KMS-11 (cell line): Measurements from ENCODE around the gene DCP2.

ENCODE experiments used
- H2AFZ ChIP-seq: fragments of 200-600 bp; sonication (generic); 2 replicates; pipeline ENCODE4 v1.6.1; 2016; ENCODE audit warnings: antibody characterized with exemption, mixed run types, low read depth
- H3K27ac ChIP-seq: fragments of 200-600 bp; sonication (generic); 2 replicates; pipeline ENCODE4 v1.6.1; 2016; ENCODE audit warnings: mild to moderate bottlenecking, mixed run types
- H3K27me3 ChIP-seq: fragments of 200-600 bp; sonication (generic); 2 replicates; pipeline ENCODE4 v1.6.1; 2017; ENCODE audit warnings: mild to moderate bottlenecking, low read depth, mixed run types, moderate library complexity; ENCODE audit not compliant: insufficient read depth
- H3K36me3 ChIP-seq: fragments of 200-600 bp; sonication (generic); 2 replicates; pipeline ENCODE4 v1.6.1; 2017; ENCODE audit warnings: mild to moderate bottlenecking, mixed run types; ENCODE audit not compliant: insufficient read depth
- H3K4me1 ChIP-seq: fragments of 200-600 bp; sonication (generic); 2 replicates; pipeline ENCODE4 v1.6.1; 2016; ENCODE audit warnings: mild to moderate bottlenecking, low read depth, mixed run types; ENCODE audit not compliant: poor library complexity, severe bottlenecking
- H3K4me2 ChIP-seq: fragments of 200-600 bp; sonication (generic); 2 replicates; pipeline ENCODE4 v1.7.0; 2016; ENCODE audit warnings: mild to moderate bottlenecking, mixed run types
- H3K4me3 ChIP-seq: fragments of 200-600 bp; sonication (generic); IDR thresholded peaks from 2 replicates; pipeline ENCODE4 v1.6.1; 2017; ENCODE audit warnings: low read depth, low read length, mixed read lengths; ENCODE audit not compliant: insufficient read depth
- H3K79me2 ChIP-seq: fragments of 200-600 bp; sonication (generic); 2 replicates; pipeline ENCODE4 v1.6.1; 2016; ENCODE audit warnings: low read depth, mixed run types; ENCODE audit not compliant: insufficient read depth
- H3K9ac ChIP-seq: fragments of 200-600 bp; sonication (generic); 2 replicates; pipeline ENCODE4 v1.6.1; 2016; ENCODE audit warnings: mild to moderate bottlenecking, mixed run types
- H4K20me1 ChIP-seq: fragments of 200-600 bp; sonication (generic); 2 replicates; pipeline ENCODE4 v1.6.1; 2016; ENCODE audit warnings: mild to moderate bottlenecking, mixed run types; ENCODE audit not compliant: insufficient read depth
- CTCF ChIP-seq: fragments of 200-600 bp; sonication (generic); conservative IDR thresholded peaks from 2 replicates; pipeline ENCODE4 v1.6.1; 2017; ENCODE audit warnings: low read depth, mild to moderate bottlenecking, antibody characterized with exemption, low read length, moderate library complexity, mixed read lengths

DCP2 gene

GRCh38 chr5:112979723-112980122, 3.1 kb downstream of the DCP2 start:
- no peaks in the 10 kb centered on the region for H4K20me1 ChIP-seq
- no peak overlapping the region for H3K27ac ChIP-seq
- H3K4me2 ChIP-seq, result no peak overlapping the region
- no peak overlapping the region for H3K4me3 ChIP-seq
- H3K79me2 ChIP-seq, result peaks cover 66% of the 10 kb centered on the region
- no peaks in the 10 kb centered on the region for H3K27me3 ChIP-seq
- H3K9ac ChIP-seq, result no peak overlapping the region
- H3K36me3 ChIP-seq, result no peaks in the 10 kb centered on the region
- TF ChIP-seq CTCF, result no peak
- no peak overlapping the region for H2AFZ ChIP-seq
- H3K4me1 ChIP-seq, result peaks cover 21% of the 10 kb centered on the region

DNA sequence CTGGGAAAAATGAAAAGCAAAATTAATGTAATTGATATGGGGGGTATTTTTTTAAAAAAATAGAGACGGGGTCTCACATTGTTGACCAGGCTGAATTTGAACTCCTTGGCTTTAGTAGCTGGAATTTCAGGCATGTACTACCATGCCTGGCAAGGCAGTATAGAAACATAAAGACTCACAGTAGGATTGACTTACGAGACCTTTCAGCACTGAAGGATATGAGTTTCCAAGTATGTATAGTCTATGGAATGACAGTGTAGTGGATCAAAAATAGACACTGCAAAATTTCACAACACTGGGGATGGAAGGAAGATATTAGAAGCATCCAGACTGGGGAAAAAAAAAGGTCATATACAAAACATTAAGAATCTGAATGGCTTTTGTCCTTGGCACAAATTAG, 6.8 kb downstream of the DCP2 start:
- Histone ChIP-seq H2AFZ (no peak overlapping the region), H3K4me3 (no peak overlapping the region), H3K79me2 (peaks cover 60% of the 10 kb centered on the region; the same call in 1 of the 2 replicates), H3K4me1 (peaks cover 13% of the 10 kb centered on the region), H3K27ac (no peak overlapping the region), H4K20me1 (no peaks in the 10 kb centered on the region), H3K36me3 (no peaks in the 10 kb centered on the region), H3K9ac (no peak overlapping the region), H3K4me2 (no peak overlapping the region), H3K27me3 (no peaks in the 10 kb centered on the region)
- no peak for TF ChIP-seq CTCF

GRCh38 chr5:112986224-112986623, 9.6 kb downstream of the DCP2 start:
- H3K4me1 ChIP-seq, result no peaks in the 10 kb centered on the region
- no peak for TF ChIP-seq CTCF
- no peak overlapping the region for H3K4me3 ChIP-seq
- no peaks in the 10 kb centered on the region for H4K20me1 ChIP-seq
- H2AFZ ChIP-seq, result no peak overlapping the region
- H3K4me2 ChIP-seq, result no peak overlapping the region
- no peaks in the 10 kb centered on the region for H3K36me3 ChIP-seq
- no peak overlapping the region for H3K9ac ChIP-seq
- H3K27me3 ChIP-seq, result no peaks in the 10 kb centered on the region
- H3K79me2 ChIP-seq, result peaks cover 31% of the 10 kb centered on the region; the same call in 1 of the 2 replicates
- H3K27ac ChIP-seq, result no peak overlapping the region

GRCh38 chr5:112995764-112996618, 19.4 kb downstream of the DCP2 start:
- no peak overlapping the region for H3K27ac ChIP-seq
- peak; percentile 94 for TF ChIP-seq CTCF
- H4K20me1 ChIP-seq, result no peaks in the 10 kb centered on the region
- H3K4me3 ChIP-seq, result no peak overlapping the region
- H3K79me2 ChIP-seq, result no peaks in the 10 kb centered on the region
- peaks cover 14% of the 10 kb centered on the region for H3K4me1 ChIP-seq
- no peak overlapping the region for H3K9ac ChIP-seq
- no peak overlapping the region for H2AFZ ChIP-seq
- no peaks in the 10 kb centered on the region for H3K36me3 ChIP-seq
- no peak overlapping the region for H3K4me2 ChIP-seq
- no peaks in the 10 kb centered on the region for H3K27me3 ChIP-seq
